ENCODE data around the gene OPTC. TPM values are rescaled to one million over a fixed set of nuclear protein-coding genes. Genes with fewer than 3 reads are reported as not detected.

OPTC gene
- total RNA-seq, 2 donors from 2014 or later = 0.26 to 0.42 TPM

GRCh38 chr1:203524824-203525223, 30.9 kb downstream of the OPTC start:
- H3K9me3 ChIP-seq (ENCODE audit: control insufficient read depth, low read length) = no peaks in the 10 kb centered on the region
- Mint-ChIP-seq H3K4me1 (peaks cover 12% of the 10 kb centered on the region), H3K9me3 (no peaks in the 10 kb centered on the region), H3K27me3 (ENCODE audit: insufficient read depth) (peaks cover 18% of the 10 kb centered on the region), H3K36me3 (ENCODE audit: low read depth) (no peaks in the 10 kb centered on the region), H3K27ac (no peak overlapping the region), H3K4me3 (no peak overlapping the region)
- H3K4me1 ChIP-seq (ENCODE audit: control insufficient read depth, insufficient read depth, low read length) = peaks cover under 1% of the 10 kb centered on the region
- 87 to 91% methylated on average over 4 of the region's 4 CpGs for WGBS, 2 experiments (ENCODE audit: insufficient coverage in 1 of 2, insufficient read length in 1 of 2)
- TF ChIP-seq CTCF (conservative IDR thresholded peaks at IDR 0.05) = no peak
- DNase-seq = peak; percentile 55
- no peak overlapping the region for H3K4me3 ChIP-seq (ENCODE audit: low read length)
- H3K27ac ChIP-seq (ENCODE audit: low read depth, low read length) = no peak overlapping the region
- no peaks in the 10 kb centered on the region for H3K36me3 ChIP-seq (ENCODE audit: control insufficient read depth, insufficient read depth, low read length)
- no peak overlapping the region for H3K9ac ChIP-seq (ENCODE audit: extremely low read depth, low read length, poor library complexity, severe bottlenecking)
- no peaks in the 10 kb centered on the region for H3K27me3 ChIP-seq (ENCODE audit: control insufficient read depth, insufficient read depth, low read length, poor library complexity, severe bottlenecking)

- Mint-ChIP-seq H3K9me3 (no peaks in the 10 kb centered on the region), H3K4me1 (peaks cover 6% of the 10 kb centered on the region), H3K27me3 (ENCODE audit: insufficient read depth) (peaks cover 12% of the 10 kb centered on the region), H3K4me3 (no peak overlapping the region), H3K36me3 (ENCODE audit: low read depth) (no peaks in the 10 kb centered on the region), H3K27ac (no peak overlapping the region)
- 92 to 100% methylated on average over 1 to 3 of the region's 3 CpGs for WGBS, 2 experiments (ENCODE audit: insufficient coverage in 1 of 2, insufficient read length in 1 of 2)
- Histone ChIP-seq H3K9ac (ENCODE audit: extremely low read depth, low read length, poor library complexity, severe bottlenecking) (no peak overlapping the region), H3K4me3 (ENCODE audit: low read length) (no peak overlapping the region), H3K9me3 (ENCODE audit: control insufficient read depth, low read length) (no peaks in the 10 kb centered on the region), H3K27me3 (ENCODE audit: control insufficient read depth, insufficient read depth, low read length, poor library complexity, severe bottlenecking) (no peaks in the 10 kb centered on the region), H3K4me1 (ENCODE audit: control insufficient read depth, insufficient read depth, low read length) (no peaks in the 10 kb centered on the region), H3K36me3 (ENCODE audit: control insufficient read depth, insufficient read depth, low read length) (no peaks in the 10 kb centered on the region), H3K27ac (ENCODE audit: low read depth, low read length) (no peak overlapping the region)
- DNase-seq = peak; percentile 34
- TF ChIP-seq CTCF (conservative IDR thresholded peaks at IDR 0.05) = no peak
Measured at GRCh38 chr1:203525685-203526084, 31.7 kb downstream of the OPTC start.

- Histone ChIP-seq H3K36me3 (ENCODE audit: control insufficient read depth, insufficient read depth, low read length) (no peaks in the 10 kb centered on the region), H3K27me3 (ENCODE audit: control insufficient read depth, insufficient read depth, low read length, poor library complexity, severe bottlenecking) (no peaks in the 10 kb centered on the region), H3K9me3 (ENCODE audit: control insufficient read depth, low read length) (no peaks in the 10 kb centered on the region), H3K9ac (ENCODE audit: extremely low read depth, low read length, poor library complexity, severe bottlenecking) (no peak overlapping the region), H3K27ac (ENCODE audit: low read depth, low read length) (no peak overlapping the region), H3K4me1 (ENCODE audit: control insufficient read depth, insufficient read depth, low read length) (no peaks in the 10 kb centered on the region), H3K4me3 (ENCODE audit: low read length) (no peak overlapping the region)
- Mint-ChIP-seq H3K36me3 (ENCODE audit: low read depth) (no peaks in the 10 kb centered on the region), H3K9me3 (no peaks in the 10 kb centered on the region), H3K27me3 (ENCODE audit: insufficient read depth) (peaks cover 9% of the 10 kb centered on the region), H3K4me1 (peaks cover 6% of the 10 kb centered on the region), H3K27ac (no peak overlapping the region), H3K4me3 (no peak overlapping the region)
- DNase-seq = peak; percentile 29
- TF ChIP-seq CTCF (conservative IDR thresholded peaks at IDR 0.05) = no peak
- WGBS, 2 experiments (ENCODE audit: insufficient coverage in 1 of 2, insufficient read length in 1 of 2) = 95 to 100% methylated on average over 3 to 5 of the region's 5 CpGs
Measured at GRCh38 chr1:203526130-203526529, 32.2 kb downstream of the OPTC start.
